ENCODE measurements around the gene SUN5. TPM values are rescaled to one million over a fixed set of nuclear protein-coding genes. Genes with fewer than 3 reads are reported as not detected.
"Not testable (repeated sequence)": the region's sequence is repeated elsewhere in the genome, so short reads cannot be mapped to it uniquely, and the experiment has no call there.

Gene SUN5
- not detected for total RNA-seq

- no peak for ATAC-seq
- TF ChIP-seq CTCF (IDR thresholded peaks at IDR 0.05 in 4 of 5, conservative IDR thresholded peaks at IDR 0.05 in 1 of 5) = no peak
- no peak for TF ChIP-seq POLR2A (IDR thresholded peaks at IDR 0.05)
- Histone ChIP-seq H3K4me1 (no peaks in the 10 kb centered on the region), H3K27me3 (no peaks in the 10 kb centered on the region), H3K4me3 (no peak within 1 kb of the TSS), H3K27ac (no peak within 1 kb of the TSS), H3K9me3 (no peaks in the 10 kb centered on the region), H3K36me3 (no peaks in the 10 kb centered on the region)
- no peak for DNase-seq
- intact Hi-C loops (cut with DNase I; ENCODE audit: low total_unique reads) = no loop called here
- in situ Hi-C loops (cut with MboI; ENCODE audit: low sequenced_read_pairs in 4 of 4) = loop anchor here in 1 of 4 donors (25.0 kb wide), 1 partner anchor 92 kb away; no protein-coding TSS in a partner anchor
Measured at GRCh38 chr20:33004141-33004751, at the start of gene SUN5. Gene SUN5 (minus strand): TSS chr20:33004433. CDS start chr20:33004340, 93 bp downstream.

DNA sequence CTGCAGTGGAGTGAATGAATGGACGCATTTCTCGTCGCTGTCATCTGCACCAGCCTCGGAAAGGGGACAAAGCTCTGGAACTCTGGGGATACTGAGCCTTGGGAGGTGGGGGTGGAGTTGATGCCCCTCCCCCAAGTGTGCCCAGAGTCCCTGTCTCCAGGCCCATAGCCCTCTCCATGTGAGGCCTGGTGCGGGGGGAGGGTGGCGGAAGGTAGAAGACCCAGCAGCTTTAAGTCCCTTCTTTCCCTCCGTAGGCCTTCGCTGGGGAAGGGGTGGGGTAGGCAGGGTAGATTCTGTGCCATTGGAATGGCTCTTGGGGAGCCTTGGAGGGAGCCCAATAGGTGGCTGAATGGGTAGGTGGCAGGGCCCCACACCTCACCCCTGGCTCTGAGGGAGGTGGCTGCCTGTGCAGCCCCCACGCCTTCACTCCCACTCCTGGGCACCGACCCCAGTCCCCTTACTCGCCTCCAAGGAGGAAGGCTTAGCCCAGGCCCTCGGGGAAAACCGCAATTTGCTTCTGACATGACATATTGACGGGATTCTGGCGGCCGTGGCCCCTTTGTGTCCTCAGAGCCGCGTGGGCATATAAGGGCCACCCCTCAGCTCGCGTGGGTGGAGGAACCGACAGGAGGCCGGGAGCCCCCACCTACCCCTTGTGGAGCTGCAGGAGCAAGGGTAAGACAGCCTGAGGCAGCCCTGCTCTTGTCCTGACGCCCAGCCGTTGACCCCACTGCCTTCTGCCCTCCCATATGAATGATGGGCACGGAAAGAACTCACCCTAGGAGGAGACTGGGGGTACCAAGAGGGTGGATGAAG, 49.3 kb upstream of the SUN5 start, which contains the start of gene BPIFB3:
Gene BPIFB3, plus strand, starts transcription at position 613 of the 816 bp plus-strand sequence. CDS start 1,533 bp downstream, outside the sequence.
- H3K36me3 ChIP-seq = no peaks in the 10 kb centered on the region
- DNase-seq = no peak
- H3K27ac ChIP-seq = no peak within 1 kb of the TSS
- H3K4me1 ChIP-seq = no peaks in the 10 kb centered on the region
- no peaks in the 10 kb centered on the region for H3K9me3 ChIP-seq
- no peak within 1 kb of the TSS for H3K4me3 ChIP-seq
- in situ Hi-C loops (cut with MboI; ENCODE audit: low sequenced_read_pairs in 4 of 4) (no loop called here), intact Hi-C loops (cut with DNase I; ENCODE audit: low total_unique reads) (no loop called here)
- no peak for TF ChIP-seq POLR2A (IDR thresholded peaks at IDR 0.05)
- no peak for TF ChIP-seq CTCF (IDR thresholded peaks at IDR 0.05 in 4 of 5, conservative IDR thresholded peaks at IDR 0.05 in 1 of 5)
- ATAC-seq = no peak
- no peaks in the 10 kb centered on the region for H3K27me3 ChIP-seq

DNA sequence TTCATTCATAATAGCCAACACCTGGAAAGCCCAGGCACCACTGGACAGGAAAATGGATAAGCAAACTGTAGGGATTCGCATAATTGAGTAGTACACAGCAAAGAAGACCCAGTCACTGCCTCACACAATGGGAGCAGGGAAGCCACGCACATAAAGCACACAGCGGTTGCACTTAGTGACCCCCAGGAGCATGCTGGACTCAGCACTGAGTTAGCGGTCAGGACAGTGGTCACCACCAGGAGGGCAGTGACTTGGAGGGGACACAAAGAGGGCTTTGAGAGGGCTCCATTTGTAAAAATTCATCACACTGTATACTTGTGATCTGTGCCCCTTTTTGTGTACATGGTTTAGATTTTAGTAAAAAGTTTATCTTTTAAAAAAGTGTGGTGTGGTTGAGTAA, 47.1 kb upstream of the SUN5 start:
- H3K4me1 ChIP-seq = no peaks in the 10 kb centered on the region
- TF ChIP-seq POLR2A (IDR thresholded peaks at IDR 0.05) (no peak), CTCF (IDR thresholded peaks at IDR 0.05 in 4 of 5, conservative IDR thresholded peaks at IDR 0.05 in 1 of 5) (no peak)
- no peak overlapping the region for H3K27ac ChIP-seq
- ATAC-seq (no peak), DNase-seq (no peak)
- intact Hi-C loops (cut with DNase I; ENCODE audit: low total_unique reads) = no loop called here
- in situ Hi-C loops (cut with MboI; ENCODE audit: low sequenced_read_pairs in 4 of 4) = no loop called here
- H3K9me3 ChIP-seq = no peaks in the 10 kb centered on the region
- H3K36me3 ChIP-seq = no peaks in the 10 kb centered on the region
- no peak overlapping the region for H3K4me3 ChIP-seq
- no peaks in the 10 kb centered on the region for H3K27me3 ChIP-seq

GRCh38 chr20:33046412-33046811, 42.2 kb upstream of the SUN5 start:
- H3K27me3 ChIP-seq = no peaks in the 10 kb centered on the region
- in situ Hi-C loops (cut with MboI; ENCODE audit: low sequenced_read_pairs in 4 of 4) (no loop called here), intact Hi-C loops (cut with DNase I; ENCODE audit: low total_unique reads) (no loop called here)
- no peaks in the 10 kb centered on the region for H3K4me1 ChIP-seq
- no peak overlapping the region for H3K4me3 ChIP-seq
- no peak for DNase-seq
- ATAC-seq = no peak
- no peaks in the 10 kb centered on the region for H3K9me3 ChIP-seq
- H3K36me3 ChIP-seq = no peaks in the 10 kb centered on the region
- TF ChIP-seq POLR2A (IDR thresholded peaks at IDR 0.05) = no peak
- no peak overlapping the region for H3K27ac ChIP-seq

GRCh38 chr20:33045129-33045721, 41.0 kb upstream of the SUN5 start:
- in situ Hi-C loops (cut with MboI; ENCODE audit: low sequenced_read_pairs in 4 of 4); ATAC-seq; H3K27me3 ChIP-seq; H3K27ac ChIP-seq; intact Hi-C loops (cut with DNase I; ENCODE audit: low total_unique reads); H3K9me3 ChIP-seq; H3K4me3 ChIP-seq; DNase-seq; H3K4me1 ChIP-seq; H3K36me3 ChIP-seq: not testable (repeated sequence)
